HEK293 (cell line): ENCODE measurements around the gene MRPS5.

Source experiments
- GLIS2 ChIP-seq: fragments of 450-650 bp; formaldehyde crosslinking; IDR thresholded peaks from 2 replicates; pipeline ENCODE4 v1.5.1; 2016; ENCODE audit warnings: missing biosample characterization, missing genetic modification characterization
- KLF1 ChIP-seq: fragments of 450-650 bp; formaldehyde crosslinking; IDR thresholded peaks from 2 replicates; pipeline ENCODE4 v1.5.1; 2016; ENCODE audit warnings: missing biosample characterization, missing genetic modification characterization
- PRDM10 ChIP-seq: fragments of 450-650 bp; formaldehyde crosslinking; IDR thresholded peaks from 2 replicates; pipeline ENCODE4 v1.5.1; 2016; ENCODE audit warnings: missing biosample characterization, missing genetic modification characterization
- SP3 ChIP-seq: fragments of 450-650 bp; formaldehyde crosslinking; IDR thresholded peaks from 2 replicates; pipeline ENCODE4 v1.5.1; 2016; ENCODE audit warnings: missing biosample characterization, missing genetic modification characterization
- ZBTB20 ChIP-seq: fragments of 450-650 bp; formaldehyde crosslinking; IDR thresholded peaks from 2 replicates; pipeline ENCODE4 v1.5.1; 2016; ENCODE audit warnings: missing biosample characterization, missing genetic modification characterization
- ZFP41 ChIP-seq: fragments of 450-650 bp; formaldehyde crosslinking; IDR thresholded peaks from 2 replicates; pipeline ENCODE4 v1.5.1; 2016; ENCODE audit warnings: missing biosample characterization, missing genetic modification characterization, borderline replicate concordance
- ZIC2 ChIP-seq: fragments of 450-650 bp; formaldehyde crosslinking; IDR thresholded peaks from 2 replicates; pipeline ENCODE4 v1.5.1; 2016; ENCODE audit warnings: missing biosample characterization, missing genetic modification characterization
- ZNF133 ChIP-seq: fragments of 450-650 bp; formaldehyde crosslinking; IDR thresholded peaks from 2 replicates; pipeline ENCODE4 v1.5.1; 2016; ENCODE audit warnings: missing biosample characterization, missing genetic modification characterization
- ZNF140 ChIP-seq: fragments of 450-650 bp; formaldehyde crosslinking; IDR thresholded peaks from 2 replicates; pipeline ENCODE4 v1.5.1; 2016; ENCODE audit warnings: missing biosample characterization, missing genetic modification characterization
- ZNF146 ChIP-seq: fragments of 450-650 bp; formaldehyde crosslinking; IDR thresholded peaks from 2 replicates; pipeline ENCODE4 v1.5.1; 2016; ENCODE audit warnings: missing biosample characterization, missing genetic modification characterization
- ZNF175 ChIP-seq: fragments of 450-650 bp; formaldehyde crosslinking; IDR thresholded peaks from 2 replicates; pipeline ENCODE4 v1.5.1; 2016; ENCODE audit warnings: missing biosample characterization, missing genetic modification characterization
- ZNF2 ChIP-seq: fragments of 450-650 bp; formaldehyde crosslinking; IDR thresholded peaks from 2 replicates; pipeline ENCODE4 v1.5.1; 2016; ENCODE audit warnings: missing biosample characterization, missing genetic modification characterization
- ZNF274 ChIP-seq, 2 experiments: fragments of 200-500 bp in 1 of 2; fragments of 450-650 bp in 1 of 2; sonication (Bioruptor generic) in 1 of 2; formaldehyde crosslinking in 1 of 2; IDR thresholded peaks; 2 replicates each; pipeline versions ENCODE4 v1.5.1 to v1.6.1; 2014 to 2016; ENCODE audit warnings: borderline replicate concordance in 1 of 2, inconsistent platforms in 1 of 2, low read length in 1 of 2, missing biosample characterization in 1 of 2, missing genetic modification characterization in 1 of 2
- ZNF280C ChIP-seq: fragments of 450-650 bp; formaldehyde crosslinking; IDR thresholded peaks from 2 replicates; pipeline ENCODE4 v1.5.1; 2016; ENCODE audit warnings: missing biosample characterization, missing genetic modification characterization
- ZNF292 ChIP-seq: fragments of 450-650 bp; formaldehyde crosslinking; IDR thresholded peaks from 2 replicates; pipeline ENCODE4 v1.5.1; 2016; ENCODE audit warnings: low read depth, missing biosample characterization, missing genetic modification characterization, borderline replicate concordance
- ZNF311 ChIP-seq: fragments of 450-650 bp; formaldehyde crosslinking; IDR thresholded peaks from 2 replicates; pipeline ENCODE4 v1.5.1; 2017; ENCODE audit warnings: missing biosample characterization, missing genetic modification characterization, borderline replicate concordance
- ZNF391 ChIP-seq: fragments of 450-650 bp; formaldehyde crosslinking; IDR thresholded peaks from 2 replicates; pipeline ENCODE4 v1.5.1; 2016; ENCODE audit warnings: low read depth, missing biosample characterization, missing genetic modification characterization, borderline replicate concordance
- ZNF433 ChIP-seq: fragments of 450-650 bp; formaldehyde crosslinking; IDR thresholded peaks from 2 replicates; pipeline ENCODE4 v1.5.1; 2016; ENCODE audit warnings: missing biosample characterization, missing genetic modification characterization, low read depth
- ZNF449 ChIP-seq: fragments of 450-650 bp; formaldehyde crosslinking; IDR thresholded peaks from 2 replicates; pipeline ENCODE4 v1.5.1; 2017; ENCODE audit warnings: missing biosample characterization, mild to moderate bottlenecking, missing genetic modification characterization, moderate library complexity
- ZNF473 ChIP-seq: fragments of 450-650 bp; formaldehyde crosslinking; IDR thresholded peaks from 2 replicates; pipeline ENCODE4 v1.5.1; 2017; ENCODE audit warnings: missing biosample characterization, missing genetic modification characterization
- ZNF488 ChIP-seq: fragments of 450-650 bp; formaldehyde crosslinking; IDR thresholded peaks from 2 replicates; pipeline ENCODE4 v1.5.1; 2016; ENCODE audit warnings: missing biosample characterization, missing genetic modification characterization
- ZNF548 ChIP-seq: fragments of 450-650 bp; formaldehyde crosslinking; IDR thresholded peaks from 2 replicates; pipeline ENCODE4 v1.5.1; 2016; ENCODE audit warnings: missing biosample characterization, missing genetic modification characterization
- ZNF549 ChIP-seq: fragments of 450-650 bp; IDR thresholded peaks from 2 replicates; pipeline ENCODE4 v1.5.1; 2018; ENCODE audit warnings: missing biosample characterization, missing genetic modification characterization, mild to moderate bottlenecking, inconsistent platforms, moderate library complexity
- ZNF585B ChIP-seq: fragments of 450-650 bp; formaldehyde crosslinking; IDR thresholded peaks from 2 replicates; pipeline ENCODE4 v1.5.1; 2016; ENCODE audit warnings: missing biosample characterization, missing genetic modification characterization
- ZNF596 ChIP-seq: fragments of 450-650 bp; IDR thresholded peaks from 2 replicates; pipeline ENCODE4 v1.5.0; 2018; ENCODE audit warnings: missing biosample characterization, mild to moderate bottlenecking, missing genetic modification characterization, moderate library complexity
- ZNF610 ChIP-seq: fragments of 450-650 bp; formaldehyde crosslinking; IDR thresholded peaks from 2 replicates; pipeline ENCODE4 v1.5.1; 2016; ENCODE audit warnings: missing biosample characterization, missing genetic modification characterization, borderline replicate concordance
- ZNF645 ChIP-seq: fragments of 450-650 bp; formaldehyde crosslinking; IDR thresholded peaks from 2 replicates; pipeline ENCODE4; 2016; ENCODE audit warnings: missing biosample characterization, missing genetic modification characterization
- ZNF670 ChIP-seq: fragments of 450-650 bp; formaldehyde crosslinking; IDR thresholded peaks from 2 replicates; pipeline ENCODE4 v1.5.1; 2016; ENCODE audit warnings: missing biosample characterization, missing genetic modification characterization, low read depth
- ZNF768 ChIP-seq: fragments of 450-650 bp; formaldehyde crosslinking; IDR thresholded peaks from 2 replicates; pipeline ENCODE4 v1.5.1; 2018; ENCODE audit warnings: missing biosample characterization, mild to moderate bottlenecking, missing genetic modification characterization
- ZSCAN18 ChIP-seq: fragments of 450-650 bp; formaldehyde crosslinking; IDR thresholded peaks from 2 replicates; pipeline ENCODE4 v1.5.1; 2016; ENCODE audit warnings: missing biosample characterization, missing genetic modification characterization
- ZXDB ChIP-seq: fragments of 450-650 bp; formaldehyde crosslinking; IDR thresholded peaks from 2 replicates; pipeline ENCODE4 v1.5.1; 2016; ENCODE audit warnings: missing biosample characterization, missing genetic modification characterization

The MRPS5 gene

GRCh38 chr2:95068256-95068655 is 53.4 kb downstream of the MRPS5 start (continued):
- no peak for TF ChIP-seq ZNF280C
- TF ChIP-seq ZIC2 (tag by site-specific recombination), result no peak
- no peak for TF ChIP-seq ZNF596 (tag by site-specific recombination)
- TF ChIP-seq ZNF488 (tag by site-specific recombination), result no peak
- TF ChIP-seq ZNF292, result no peak
- no peak for TF ChIP-seq PRDM10 (tag by site-specific recombination)
- no peak for TF ChIP-seq ZNF311 (tag by site-specific recombination)
- no peak for TF ChIP-seq ZNF549 (tag by site-specific recombination)
- no peak for TF ChIP-seq ZNF670 (tag by site-specific recombination)
- peak; percentile 34; the same call in 1 of the 2 replicates for TF ChIP-seq SP3 (tag by site-specific recombination)
- no peak for TF ChIP-seq ZNF645
- no peak for TF ChIP-seq ZNF274 (IDR thresholded peaks at IDR 0.05; ENCODE audit: low read length)
- TF ChIP-seq ZNF274 (tag by site-specific recombination; IDR thresholded peaks at IDR 0.05; ENCODE audit: borderline replicate concordance), result no peak
- no peak for TF ChIP-seq ZNF133 (tag by site-specific recombination)
- TF ChIP-seq ZNF2 (tag by site-specific recombination), result no peak
- no peak for TF ChIP-seq ZNF548 (tag by site-specific recombination)
- no peak for TF ChIP-seq ZNF175 (tag by site-specific recombination)
- no peak for TF ChIP-seq ZFP41
- TF ChIP-seq ZXDB (tag by site-specific recombination), result 0 out of 2 replicates have a peak, but pooled peaks have one; percentile 40
- no peak for TF ChIP-seq KLF1
- no peak for TF ChIP-seq ZNF768 (tag by site-specific recombination)
- no peak for TF ChIP-seq GLIS2 (tag by site-specific recombination)
- TF ChIP-seq ZNF391, result no peak
- TF ChIP-seq ZNF433 (tag by site-specific recombination), result peak; percentile 50; the same call in 1 of the 2 replicates
- TF ChIP-seq ZNF473 (tag by site-specific recombination), result no peak
- no peak for TF ChIP-seq ZNF610 (tag by site-specific recombination)
- TF ChIP-seq ZNF585B (tag by site-specific recombination), result no peak
- peak; percentile 30; the same call in 1 of the 2 replicates for TF ChIP-seq ZNF140 (tag by site-specific recombination)
- no peak for TF ChIP-seq ZNF146 (tag by site-specific recombination)
- no peak for TF ChIP-seq ZBTB20
- TF ChIP-seq ZNF449, result no peak
- TF ChIP-seq ZSCAN18, result no peak
